ENCODE results near the gene MBL2.

MBL2 gene

DNA sequence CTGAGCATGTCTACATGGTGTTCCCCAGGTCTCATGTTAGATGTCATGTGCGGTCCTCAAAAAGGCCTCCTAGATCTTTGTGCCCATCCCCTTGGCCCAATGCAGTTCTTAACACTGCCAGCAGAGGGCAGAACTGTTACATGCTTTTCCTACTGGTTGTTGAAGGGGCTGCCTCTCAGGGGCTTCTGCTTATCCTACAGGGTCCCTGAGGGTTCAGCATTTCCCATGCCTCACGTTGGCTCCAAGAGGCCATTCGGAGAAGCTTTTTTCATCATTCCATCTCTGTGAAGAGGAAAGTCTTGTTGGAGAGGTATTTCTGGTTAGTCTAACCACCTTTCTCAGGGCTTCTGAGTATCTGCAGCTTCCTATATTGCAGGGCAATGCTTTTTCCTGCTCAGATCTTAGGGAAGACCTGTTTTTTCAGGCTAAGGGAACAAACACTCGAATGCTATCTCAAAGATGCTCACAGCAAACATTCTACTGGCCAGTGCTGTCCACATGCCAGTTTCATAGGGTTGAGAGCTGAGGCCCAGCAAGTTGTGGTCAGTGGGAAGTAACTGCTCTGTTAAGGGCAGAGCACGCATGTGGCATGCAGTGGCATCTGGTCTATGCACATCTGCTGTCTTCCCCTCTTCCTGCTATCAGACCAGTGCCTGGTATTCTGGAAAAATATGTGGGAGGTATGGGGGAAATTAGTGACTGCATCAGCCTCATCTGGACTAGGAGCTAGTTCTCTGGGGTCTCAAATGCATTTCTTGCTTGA, 31.5 kb downstream of the MBL2 start:
- peak in 29 of 56 donors; percentile 2 to 49 (median 10) for DNase-seq

DNA sequence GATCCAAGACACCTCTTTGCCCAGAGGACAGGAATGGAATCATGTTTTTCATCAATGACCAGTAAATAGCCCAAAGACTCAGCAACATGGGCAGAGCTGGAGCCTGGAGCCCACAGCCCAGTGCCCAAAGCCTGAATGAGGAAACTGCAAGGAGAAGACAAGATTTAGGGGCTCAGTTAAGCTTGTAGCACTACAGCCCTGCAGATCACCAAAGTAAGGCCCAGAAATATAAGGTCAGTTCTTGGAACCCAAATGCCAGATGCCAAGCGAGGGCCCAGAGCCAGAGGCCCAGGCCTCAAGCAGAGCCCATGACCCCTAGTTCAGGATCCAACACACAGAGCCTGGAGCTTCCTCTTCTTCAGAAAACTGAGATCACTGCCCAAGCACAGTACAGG, 32.4 kb downstream of the MBL2 start:
- DNase-seq, result no peak

DNA sequence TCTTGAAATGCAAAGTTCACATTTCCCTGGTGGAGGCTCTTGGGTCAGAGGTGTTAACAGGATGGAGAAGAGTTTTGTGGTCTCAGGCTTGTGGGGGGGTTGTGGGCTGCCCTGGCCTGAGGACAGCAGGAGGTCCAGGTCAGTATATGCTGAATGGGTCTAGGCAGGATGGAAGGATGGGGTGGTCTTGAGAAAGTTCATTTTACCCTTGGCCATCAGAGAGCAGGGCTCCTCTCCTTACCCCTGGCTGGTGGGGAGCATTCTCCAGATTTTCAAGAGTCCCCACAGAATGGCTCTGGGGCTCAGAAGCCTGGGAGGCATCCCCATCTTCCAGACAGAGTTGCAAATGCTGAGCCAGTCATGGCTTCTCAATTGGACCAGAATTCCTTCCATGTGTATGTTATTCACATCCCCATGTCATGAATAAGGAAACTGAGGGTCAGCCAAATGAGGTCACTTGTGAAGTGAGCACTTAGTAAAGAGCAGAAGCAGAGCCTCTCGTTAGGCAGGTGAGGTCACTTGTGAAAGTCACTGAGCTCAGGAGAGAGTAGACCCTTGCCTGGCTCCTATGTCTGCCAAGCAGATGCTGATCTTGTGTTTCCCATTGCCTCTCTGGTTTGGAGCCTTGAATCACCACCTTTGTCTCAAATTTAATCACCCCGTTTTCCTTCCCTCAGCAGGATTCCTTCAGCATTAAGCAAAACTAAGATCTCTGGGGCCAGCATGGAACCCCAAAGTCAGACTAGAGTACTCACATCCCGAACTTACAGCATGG, 33.0 kb downstream of the MBL2 start:
- no peak for DNase-seq

DNA sequence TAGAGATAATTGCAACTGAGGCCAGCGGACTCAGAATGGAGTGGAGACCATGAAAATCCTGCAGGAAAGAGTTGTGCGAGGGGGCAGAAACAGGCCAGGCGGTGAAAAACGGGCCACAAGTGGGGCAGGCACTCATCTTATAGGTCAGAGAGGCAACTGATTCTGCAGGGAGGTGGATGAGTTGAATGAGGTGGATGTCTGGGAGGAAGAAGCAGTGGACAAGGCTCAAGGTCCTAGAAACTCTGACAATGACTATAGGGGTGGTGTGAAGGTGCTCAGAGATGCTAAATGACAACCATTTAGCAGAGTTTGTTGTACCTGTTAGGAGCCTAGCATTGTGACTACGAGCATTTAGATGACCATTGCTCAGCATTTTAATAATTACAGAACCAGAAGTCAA, 33.6 kb downstream of the MBL2 start:
- DNase-seq, result no peak

DNA sequence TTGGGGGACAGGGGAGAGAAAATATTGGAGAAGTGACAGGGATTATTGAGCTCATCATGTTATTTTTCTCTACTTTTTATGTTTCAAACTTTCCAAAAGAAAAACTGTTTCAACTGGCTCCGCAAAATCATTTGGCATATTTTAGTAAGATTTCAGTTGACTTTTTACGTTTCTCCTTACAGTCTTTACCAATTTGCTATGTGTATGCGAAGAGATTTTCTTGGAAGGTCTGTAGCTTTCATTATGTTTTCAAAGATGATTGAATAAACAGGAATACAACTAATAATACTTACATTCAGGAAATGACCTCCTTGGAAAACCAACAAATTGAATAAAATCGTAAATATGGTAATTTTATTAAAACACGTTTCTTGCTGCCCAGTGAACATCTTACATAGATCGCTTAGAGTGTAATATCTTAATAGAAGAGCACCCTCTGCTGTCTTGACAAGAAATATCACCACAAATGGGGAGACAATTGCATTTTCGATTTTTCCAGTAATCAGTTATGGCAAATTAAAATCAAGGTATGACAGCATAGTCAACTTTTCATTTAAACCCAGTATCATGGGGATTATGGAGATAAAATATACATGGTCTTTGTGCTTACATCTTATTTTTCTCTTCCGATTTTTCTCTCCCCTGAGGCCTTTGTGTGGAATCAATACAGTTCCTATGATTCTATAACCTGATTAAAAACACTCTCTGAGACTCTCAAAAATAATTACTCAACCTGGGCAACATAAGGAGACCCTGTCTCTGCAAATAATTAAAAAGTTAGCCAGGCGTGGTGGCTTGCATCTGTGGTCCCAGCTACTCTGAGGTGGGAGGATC, 43.1 kb downstream of the MBL2 start:
- peak in 1 of 56 donors; percentile 30 for DNase-seq

DNA sequence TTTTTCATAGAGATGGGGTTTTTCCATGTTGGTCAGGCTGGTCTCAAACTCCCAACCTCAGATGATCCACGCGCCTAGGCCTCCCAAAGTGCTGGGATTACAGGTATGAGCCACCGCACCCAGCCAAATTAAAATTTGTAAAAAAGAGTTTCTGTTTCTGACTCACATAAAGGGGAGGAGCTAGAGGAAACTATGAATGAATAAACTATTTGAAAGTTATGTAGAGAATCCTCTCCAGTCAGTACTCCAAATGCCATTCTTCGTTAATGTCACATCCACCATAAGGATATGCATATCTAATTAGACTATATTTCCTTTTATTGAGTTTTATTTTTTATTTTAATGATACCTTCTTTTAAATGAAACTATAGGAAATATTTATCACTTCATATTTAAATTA, 52.6 kb downstream of the MBL2 start:
- no peak for DNase-seq

Measured in amygdala (tissue), 56 donors.